Neural cell (in vitro differentiated cells): ENCODE data around the gene PRPF4. TPM values are rescaled to one million over a fixed set of nuclear protein-coding genes. Genes with fewer than 3 reads are reported as not detected.

Experiments
- H2AFZ ChIP-seq: fragments of 200-600, 300-800 bp; sonication (generic), shearing (Covaris generic); 2 replicates; pipeline ENCODE4 v1.6.0; 2014; ENCODE audit warnings: low read depth, mild to moderate bottlenecking, antibody characterized with exemption, low read length, moderate library complexity
- H3F3A ChIP-seq: fragments of 200-600 bp; shearing (Covaris generic); 2 replicates; pipeline ENCODE4 v1.6.1; 2016; ENCODE audit warnings: mild to moderate bottlenecking, moderate library complexity, mixed read lengths, antibody characterized with exemption, low read length; ENCODE audit not compliant: insufficient read depth, poor library complexity, severe bottlenecking
- H3K27ac ChIP-seq: fragments of 200-600, 300-800 bp; sonication (generic), shearing (Covaris generic); 2 replicates; pipeline ENCODE4 v1.5.1; 2014; ENCODE audit warnings: mild to moderate bottlenecking, low read length, moderate library complexity
- H3K27me3 ChIP-seq: fragments of 300-800, 200-600 bp; sonication (generic), shearing (Covaris generic); 2 replicates; pipeline ENCODE4 v1.6.0; 2014; ENCODE audit warnings: mild to moderate bottlenecking, low read depth, low read length, moderate library complexity; ENCODE audit not compliant: insufficient read depth
- H3K36me3 ChIP-seq: fragments of 300-800, 200-600 bp; sonication (generic), shearing (Covaris generic); 2 replicates; pipeline ENCODE4 v1.5.1; 2014; ENCODE audit warnings: mild to moderate bottlenecking, antibody characterized with exemption, low read length, moderate library complexity; ENCODE audit not compliant: insufficient read depth
- H3K4me2 ChIP-seq: fragments of 300-800, 200-600 bp; sonication (generic), shearing (Covaris generic); 2 replicates; pipeline ENCODE4 v1.6.0; 2014; ENCODE audit warnings: mild to moderate bottlenecking, low read length
- H3K4me3 ChIP-seq: fragments of 300-800, 200-600 bp; sonication (generic), shearing (Covaris generic); 2 replicates; pipeline ENCODE4 v1.5.1; 2014; ENCODE audit warnings: mild to moderate bottlenecking, low read length, moderate library complexity
- H3K79me2 ChIP-seq: fragments of 200-600 bp; shearing (Covaris generic); replicated peaks from 2 replicates; pipeline ENCODE4 v1.6.0; 2014; ENCODE audit warnings: mild to moderate bottlenecking, low read length, moderate library complexity; ENCODE audit not compliant: insufficient read depth
- H3K9ac ChIP-seq: fragments of 300-800, 200-600 bp; sonication (generic), shearing (Covaris generic); 2 replicates; pipeline ENCODE4 v1.6.1; 2016; ENCODE audit warnings: mild to moderate bottlenecking, low read length, mixed read lengths
- H3K9me2 ChIP-seq: fragments of 200-600 bp; shearing (Covaris generic); 2 replicates; pipeline ENCODE4 v1.6.1; 2016; ENCODE audit warnings: mild to moderate bottlenecking, low read length, mixed read lengths; ENCODE audit not compliant: insufficient read depth
- H3K9me3 ChIP-seq: fragments of 200-600, 300-800 bp; sonication (generic), shearing (Covaris generic); 2 replicates; pipeline ENCODE4 v1.6.1; 2016; ENCODE audit warnings: mild to moderate bottlenecking, mixed run types, low read length, moderate library complexity, mixed read lengths
- H4K20me1 ChIP-seq: fragments of 200-600 bp; shearing (Covaris generic); 2 replicates; pipeline ENCODE4 v1.6.1; 2016; ENCODE audit warnings: mild to moderate bottlenecking, mixed run types; ENCODE audit not compliant: insufficient read depth
- CTCF ChIP-seq: fragments of 450-650 bp; IDR thresholded peaks from 2 replicates; pipeline ENCODE4 v1.5.1; 2014; ENCODE audit warnings: antibody characterized with exemption, mild to moderate bottlenecking, moderate library complexity; ENCODE audit not compliant: poor library complexity, severe bottlenecking
- EP300 ChIP-seq: fragments of 450-650 bp; conservative IDR thresholded peaks from 2 replicates; pipeline ENCODE4 v1.6.1; 2014; ENCODE audit warnings: antibody characterized with exemption, mild to moderate bottlenecking, moderate library complexity; ENCODE audit not compliant: poor library complexity, severe bottlenecking
- EZH2 ChIP-seq: fragments of 200-600, 300-800 bp; shearing (Covaris generic), sonication (generic); IDR thresholded peaks from 2 replicates; pipeline ENCODE4 v1.6.1; 2014; ENCODE audit warnings: antibody characterized with exemption, low read length, borderline replicate concordance, mild to moderate bottlenecking; ENCODE audit not compliant: insufficient read depth, poor library complexity, severe bottlenecking
- MXI1 ChIP-seq: fragments of 450-650 bp; conservative IDR thresholded peaks from 2 replicates; pipeline ENCODE4 v1.6.1; 2014; ENCODE audit warnings: antibody characterized with exemption, mild to moderate bottlenecking; ENCODE audit not compliant: poor library complexity, severe bottlenecking
- POLR2AphosphoS5 ChIP-seq: IDR thresholded peaks from 2 replicates; pipeline ENCODE4 v1.6.1; 2012
- RAD21 ChIP-seq: fragments of 450-650 bp; conservative IDR thresholded peaks from 2 replicates; pipeline ENCODE4 v1.6.1; 2014; ENCODE audit warnings: antibody characterized with exemption, mild to moderate bottlenecking, moderate library complexity
- REST ChIP-seq: IDR thresholded peaks from 2 replicates; pipeline ENCODE4 v1.6.1; 2012; ENCODE audit warnings: borderline replicate concordance
- SMC3 ChIP-seq: fragments of 450-650 bp; conservative IDR thresholded peaks from 2 replicates; pipeline ENCODE4 v1.6.1; 2014; ENCODE audit warnings: antibody characterized with exemption, mild to moderate bottlenecking, moderate library complexity; ENCODE audit not compliant: poor library complexity
- TAF1 ChIP-seq: IDR thresholded peaks from 2 replicates; pipeline ENCODE4 v1.6.1; 2012; ENCODE audit warnings: low read depth
- polyA plus RNA-seq: library from polyadenylated mRNA; depleted of rRNA; stranded (reverse); fragments of >200 nt; gene quantifications from 2 replicates; pipeline ENCODE4 v1.2.3, GENCODE V29; 2014

Gene PRPF4
- polyA plus RNA-seq, 1 donor from 2014 or later = 27.4 TPM

GRCh38 chr9:113278840-113279239, 3.4 kb downstream of the PRPF4 start:
- H3K27me3 ChIP-seq = no peaks in the 10 kb centered on the region

GRCh38 chr9:113281356-113281755, 5.9 kb downstream of the PRPF4 start:
- no peaks in the 10 kb centered on the region for H3K9me3 ChIP-seq
- no peak overlapping the region for H3K9ac ChIP-seq
- H3K4me3 ChIP-seq = no peak overlapping the region
- no peak overlapping the region for H3K27ac ChIP-seq
- peaks cover 7% of the 10 kb centered on the region for H3K79me2 ChIP-seq
- no peak overlapping the region for H3K4me2 ChIP-seq
- no peaks in the 10 kb centered on the region for H3K27me3 ChIP-seq
- no peaks in the 10 kb centered on the region for H4K20me1 ChIP-seq
- H3K36me3 ChIP-seq = peaks cover 24% of the 10 kb centered on the region
- no peak overlapping the region for H2AFZ ChIP-seq
- TF ChIP-seq SMC3 (no peak), CTCF (no peak), RAD21 (no peak), REST (no peak)
- no peaks in the 10 kb centered on the region for H3F3A ChIP-seq
- no peaks in the 10 kb centered on the region for H3K9me2 ChIP-seq

More at GRCh38 chr9:113278840-113279239, 3.4 kb downstream of the PRPF4 start:
- Histone ChIP-seq H4K20me1 (no peaks in the 10 kb centered on the region), H2AFZ (no peak overlapping the region), H3K9me3 (no peaks in the 10 kb centered on the region), H3K9ac (no peak overlapping the region), H3K4me3 (no peak overlapping the region), H3K9me2 (no peaks in the 10 kb centered on the region), H3F3A (no peaks in the 10 kb centered on the region), H3K79me2 (peaks cover 14% of the 10 kb centered on the region), H3K4me2 (no peak overlapping the region), H3K27ac (no peak overlapping the region), H3K36me3 (peaks cover 11% of the 10 kb centered on the region)
- TF ChIP-seq RAD21 = no peak

- Histone ChIP-seq H3K9me3 (no peaks in the 10 kb centered on the region), H3K27me3 (no peaks in the 10 kb centered on the region), H4K20me1 (no peaks in the 10 kb centered on the region), H3K9ac (no peak overlapping the region), H3K9me2 (no peaks in the 10 kb centered on the region), H3K36me3 (peaks cover 23% of the 10 kb centered on the region), H3K4me2 (no peak overlapping the region), H2AFZ (no peak overlapping the region), H3K4me3 (no peak overlapping the region), H3K27ac (no peak overlapping the region), H3K79me2 (no peaks in the 10 kb centered on the region), H3F3A (no peaks in the 10 kb centered on the region)
- TF ChIP-seq EP300 (no peak), EZH2 (no peak), POLR2AphosphoS5 (no peak), MXI1 (no peak), REST (no peak), RAD21 (no peak), TAF1 (no peak), CTCF (no peak), SMC3 (no peak)
These were observed 13.6 kb downstream of the PRPF4 start for GRCh38 chr9:113289091-113289490.
